Retinal pigment epithelial cell (primary cell): Measurements from ENCODE around the gene DNAJB6.

Experiments used
- DNase-seq: peaks from one replicate; pipeline ENCODE4 v3.0.0-alpha.2; 2010; ENCODE audit warnings: low read depth
- H3K4me3 ChIP-seq: 2 replicates; pipeline ENCODE4 v1.5.1; 2011; ENCODE audit warnings: mild to moderate bottlenecking, low read length, control low read depth, moderate library complexity
- CTCF ChIP-seq: conservative IDR thresholded peaks from 2 replicates; pipeline ENCODE4 v1.5.1; 2011; ENCODE audit warnings: low read depth, low read length, control low read depth, inconsistent platforms

The DNAJB6 gene

GRCh38 chr7:157368955-157369354, 32.2 kb downstream of the DNAJB6 start:
- TF ChIP-seq CTCF = no peak
- no peak overlapping the region for H3K4me3 ChIP-seq
- DNase-seq = no peak

GRCh38 chr7:157370742-157371141, 33.9 kb downstream of the DNAJB6 start:
- no peak for DNase-seq
- TF ChIP-seq CTCF = no peak
- H3K4me3 ChIP-seq = no peak overlapping the region

- DNase-seq = no peak
- no peak for TF ChIP-seq CTCF
- H3K4me3 ChIP-seq = no peak overlapping the region
These were observed 34.5 kb downstream of the DNAJB6 start for GRCh38 chr7:157371296-157371695.

- H3K4me3 ChIP-seq = no peak overlapping the region
- TF ChIP-seq CTCF = no peak
- DNase-seq = no peak
These were observed 35.8 kb downstream of the DNAJB6 start for GRCh38 chr7:157372300-157373232.

GRCh38 chr7:157373493-157373892, 36.7 kb downstream of the DNAJB6 start:
- no peak for TF ChIP-seq CTCF
- no peak for DNase-seq

GRCh38 chr7:157375410-157375809, 38.6 kb downstream of the DNAJB6 start:
- no peak overlapping the region for H3K4me3 ChIP-seq
- DNase-seq = no peak
- no peak for TF ChIP-seq CTCF

More at GRCh38 chr7:157373493-157373892, 36.7 kb downstream of the DNAJB6 start:
- H3K4me3 ChIP-seq = no peak overlapping the region
